ENCODE data around the gene PGLYRP4. TPM values are rescaled to one million over a fixed set of nuclear protein-coding genes. Genes with fewer than 3 reads are reported as not detected.

PGLYRP4 gene
- polyA plus RNA-seq, 2 of the 4 experiments (the other 2 are of a cell fraction) = not detected

- H3K4me1 ChIP-seq = peaks cover 3% of the 10 kb centered on the region; the same call in 1 of the 3 replicates
- WGBS (ENCODE audit: missing lambda C conversion rate) = 63% methylated on average over 23 of the region's 23 CpGs
- no peak overlapping the region for H3K4me2 ChIP-seq
- no peak for ATAC-seq
- TF ChIP-seq ZSCAN20 (CRISPR knock-in tag; IDR thresholded peaks at IDR 0.05) (no peak), HEYL (CRISPR knock-in tag; IDR thresholded peaks at IDR 0.05) (no peak), FOSL2 (IDR thresholded peaks at IDR 0.05) (no peak), FOSL2 (CRISPR knock-in tag; IDR thresholded peaks at IDR 0.05) (no peak), MAFK (IDR thresholded peaks at IDR 0.05; ENCODE audit: partially characterized antibody) (no peak), MAX (IDR thresholded peaks at IDR 0.05) (no peak), CHD4 (IDR thresholded peaks at IDR 0.05; ENCODE audit: borderline replicate concordance) (no peak), CHD2 (IDR thresholded peaks at IDR 0.05; ENCODE audit: low read length, partially characterized antibody) (no peak), FOSB (CRISPR knock-in tag; IDR thresholded peaks at IDR 0.05) (no peak), USF2 (IDR thresholded peaks at IDR 0.05) (no peak), KDM1A (IDR thresholded peaks at IDR 0.05; ENCODE audit: low read depth) (no peak), EHF (CRISPR knock-in tag; IDR thresholded peaks at IDR 0.05) (no peak), HDAC2 (IDR thresholded peaks at IDR 0.05) (no peak), CBX2 (IDR thresholded peaks at IDR 0.05; ENCODE audit: borderline replicate concordance, low read depth) (no peak), KDM5A (IDR thresholded peaks at IDR 0.05) (no peak)
- H3K27ac ChIP-seq = no peak overlapping the region
- no peak for DNase-seq (ENCODE audit: low read depth in 1 of 2, low spot score in 1 of 2)
- H3K4me3 ChIP-seq = no peak overlapping the region
- H3K9me3 ChIP-seq = peaks cover 17% of the 10 kb centered on the region
- CTCF ChIA-PET = interaction anchor here (1.3 kb wide), 1 partner anchor 107 kb away, joined by 3 read pairs; no protein-coding TSS in a partner anchor
- no peak for FAIRE-seq
- POLR2A ChIA-PET = no interaction called here
These were observed 32.1 kb upstream of the PGLYRP4 start for GRCh38 chr1:153380711-153381110.

DNA sequence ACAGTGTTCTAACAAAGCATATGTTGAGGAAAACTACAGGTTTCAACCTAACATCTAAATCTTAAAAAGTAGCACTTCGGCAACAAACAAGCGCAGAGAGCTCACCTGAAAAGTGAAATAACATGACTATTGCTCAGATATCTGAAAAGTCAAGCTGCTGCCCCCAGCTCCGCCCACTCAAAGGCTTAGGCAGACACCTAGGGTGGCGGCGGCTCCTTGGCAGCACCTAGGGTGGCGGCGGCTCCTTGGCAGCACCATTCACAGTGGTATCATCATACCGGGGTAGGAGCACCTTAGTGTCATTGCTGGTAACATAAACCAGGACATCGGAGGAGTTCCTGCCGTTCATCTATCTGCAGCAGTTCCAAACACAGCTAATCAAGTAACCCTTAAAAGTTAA lies 30.9 kb upstream of the PGLYRP4 start:
- H3K9me3 ChIP-seq = peaks cover 17% of the 10 kb centered on the region
- POLR2A ChIA-PET = no interaction called here
- peaks cover 5% of the 10 kb centered on the region; the same call in 1 of the 3 replicates for H3K4me1 ChIP-seq
- H3K4me2 ChIP-seq = no peak overlapping the region
- CTCF ChIA-PET = interaction anchor here (0.9 kb wide), 1 partner anchor 27 kb away, joined by 3 read pairs; no protein-coding TSS in a partner anchor
- no peak for ATAC-seq
- 49% methylated on average over 10 of the region's 10 CpGs for WGBS (ENCODE audit: missing lambda C conversion rate)
- DNase-seq (ENCODE audit: low read depth in 1 of 2, low spot score in 1 of 2) = no peak
- no peak for FAIRE-seq
- H3K27ac ChIP-seq = no peak overlapping the region
- H3K4me3 ChIP-seq = no peak overlapping the region
- TF ChIP-seq TP53 (CRISPR knock-in tag; IDR thresholded peaks at IDR 0.05) = no peak
- no peak for TF ChIP-seq PHF8 (IDR thresholded peaks at IDR 0.05; ENCODE audit: borderline replicate concordance, low read depth)
- TF ChIP-seq ATOH8 (CRISPR knock-in tag; IDR thresholded peaks at IDR 0.05; ENCODE audit: low read depth) = no peak
- TF ChIP-seq CBX8 (IDR thresholded peaks at IDR 0.05) = no peak

DNA sequence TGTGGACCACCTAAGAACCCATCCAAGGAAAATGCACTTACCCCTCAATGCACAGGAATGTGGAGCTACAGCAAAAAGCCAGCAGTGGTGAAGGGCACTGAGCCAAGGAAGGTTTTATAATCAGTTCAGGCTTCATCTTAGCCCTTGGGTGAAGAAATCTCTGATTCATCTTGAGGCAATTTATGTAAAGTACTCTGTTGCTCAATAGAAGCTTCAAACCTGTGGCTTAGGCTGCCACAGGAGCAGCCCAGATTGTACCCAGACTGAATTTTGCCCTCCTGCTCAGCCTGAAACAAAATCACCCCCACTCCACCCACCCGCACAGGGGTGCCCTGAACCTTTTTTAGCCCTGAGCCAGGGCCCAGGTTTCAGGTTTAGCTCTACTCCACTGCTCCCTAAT lies 26.9 kb upstream of the PGLYRP4 start, which contains the start of gene S100A12:
Gene S100A12 (minus strand): TSS at position 111 of the 400 bp plus-strand sequence. CDS start 1,029 bp downstream, outside the sequence.
- Histone ChIP-seq H3K27ac (peak within 1 kb of the TSS in 1 of 2 experiments; percentile 33; a peak in 2 of 6 replicates), H3K4me3 (no peak within 1 kb of the TSS), H3K9me3 (peaks cover 2% of the 10 kb centered on the region; the same call in 1 of the 3 replicates), H3K4me1 (peaks cover 5% of the 10 kb centered on the region; the same call in 1 of the 3 replicates), H3K4me2 (0 out of 3 replicates have a peak within 1 kb of the TSS, but pooled peaks have one; percentile 21)
- ATAC-seq (peak; percentile 74 to 79), DNase-seq (ENCODE audit: low read depth in 1 of 2, low spot score in 1 of 2) (peak in 1 of 2 experiments; percentile 13), FAIRE-seq (no peak)
- ChIA-PET CTCF (interaction anchor here (1.0 to 6.0 kb wide), 4 partner anchors 8 to 119 kb away, joined by 3 to 41 read pairs (median 9); no protein-coding TSS in a partner anchor), POLR2A (interaction anchor here (1.4 kb wide), 1 partner anchor 115 kb away, joined by 4 read pairs; no protein-coding TSS in a partner anchor)
- TF ChIP-seq BHLHE40 (IDR thresholded peaks at IDR 0.05; ENCODE audit: low read depth, low read length) (no peak), EP300 (IDR thresholded peaks at IDR 0.05) (no peak), ZFP36 (IDR thresholded peaks at IDR 0.05; ENCODE audit: borderline replicate concordance, partially characterized antibody) (no peak), SMC3 (IDR thresholded peaks at IDR 0.05) (no peak), HEYL (CRISPR knock-in tag; IDR thresholded peaks at IDR 0.05) (no peak), HOXB13 (CRISPR knock-in tag; IDR thresholded peaks at IDR 0.05; ENCODE audit: low read depth) (no peak), JUN (IDR thresholded peaks at IDR 0.05) (no peak), JUNB (IDR thresholded peaks at IDR 0.05) (peak; percentile 33; the same call in 1 of the 2 replicates), EHF (CRISPR knock-in tag; IDR thresholded peaks at IDR 0.05) (no peak), CEBPB (IDR thresholded peaks at IDR 0.05) (peak; percentile 69 to 87), KDM5A (IDR thresholded peaks at IDR 0.05) (no peak), CHD4 (IDR thresholded peaks at IDR 0.05; ENCODE audit: borderline replicate concordance) (no peak), MAFK (IDR thresholded peaks at IDR 0.05; ENCODE audit: partially characterized antibody) (no peak), FOXS1 (CRISPR knock-in tag; IDR thresholded peaks at IDR 0.05) (no peak), CBX8 (IDR thresholded peaks at IDR 0.05) (no peak), NPAS2 (CRISPR knock-in tag; IDR thresholded peaks at IDR 0.05; ENCODE audit: borderline replicate concordance) (no peak), FOSL2 (IDR thresholded peaks at IDR 0.05) (peak; percentile 6; the same call in 1 of the 2 replicates), FOSL2 (CRISPR knock-in tag; IDR thresholded peaks at IDR 0.05) (no peak), HES2 (IDR thresholded peaks at IDR 0.05) (0 out of 2 replicates have a peak, but pooled peaks have one; percentile 21), ATOH8 (CRISPR knock-in tag; IDR thresholded peaks at IDR 0.05; ENCODE audit: low read depth) (no peak)
- TF ChIP-seq, protein P1, sequence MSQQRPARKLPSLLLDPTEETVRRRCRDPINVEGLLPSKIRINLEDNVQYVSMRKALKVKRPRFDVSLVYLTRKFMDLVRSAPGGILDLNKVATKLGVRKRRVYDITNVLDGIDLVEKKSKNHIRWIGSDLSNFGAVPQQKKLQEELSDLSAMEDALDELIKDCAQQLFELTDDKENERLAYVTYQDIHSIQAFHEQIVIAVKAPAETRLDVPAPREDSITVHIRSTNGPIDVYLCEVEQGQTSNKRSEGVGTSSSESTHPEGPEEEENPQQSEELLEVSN (IDR thresholded peaks at IDR 0.05; ENCODE audit: borderline replicate concordance, low read depth) = no peak
- WGBS (ENCODE audit: missing lambda C conversion rate) = 0% methylated on average over 1 of the region's 1 CpG
